Endothelial cell of umbilical vein (primary cell): ENCODE measurements around the gene CA6. TPM values are rescaled to one million over a fixed set of nuclear protein-coding genes. Genes with fewer than 3 reads are reported as not detected.
"Not testable (repeated sequence)": the region's sequence is repeated elsewhere in the genome, so short reads cannot be mapped to it uniquely, and the experiment has no call there.

Experiments
- BruUV-seq: library from RNA; stranded (reverse); fragments of 400-500 nt; replicated peaks from 2 replicates; lab custom pipeline; 2021; lab: Mats Ljungman, UMichigan
- CTCF ChIA-PET: fragments of 300-600, 350-600 bp; sonication (Branson Sonifier 250); formaldehyde crosslinking; loops from one replicate; lab custom pipeline; 2021; ENCODE audit warnings: antibody characterized with exemption, inconsistent platforms; lab: Charles Lee
- POLR2A ChIA-PET: fragments of 300-600, 350-600 bp; sonication (Branson Sonifier 250); formaldehyde crosslinking; loops from one replicate; lab custom pipeline; 2021; ENCODE audit warnings: antibody characterized with exemption, inconsistent platforms; lab: Charles Lee
- DNase-seq: peaks from one replicate; pipeline ENCODE4 v3.0.0-alpha.2; 2011; ENCODE audit warnings: low read depth, low spot score
- FAIRE-seq: peaks from 2 replicates; lab custom pipeline; 2011; peaks lifted over from hg19 to GRCh38; lab: Jason Lieb, UNC
- H2AFZ ChIP-seq: 2 replicates; pipeline ENCODE4 v1.6.0; 2012; ENCODE audit warnings: low read depth, low read length, control low read depth, inconsistent platforms
- H3K27ac ChIP-seq: 2 replicates; pipeline ENCODE4 v1.5.1; 2011; ENCODE audit warnings: low read depth, mild to moderate bottlenecking, control low read depth, low read length, moderate library complexity; ENCODE audit not compliant: insufficient read depth
- H3K27me3 ChIP-seq, 2 experiments: 2 replicates each; pipeline versions ENCODE4 v1.6.0 to v1.6.1; 2011; ENCODE audit warnings: low read length in 2 of 2, mixed read lengths in 1 of 2; ENCODE audit not compliant: control insufficient read depth in 2 of 2, insufficient read depth in 2 of 2
- H3K36me3 ChIP-seq, 2 experiments: 2 replicates in 1 of 2; 3 replicates in 1 of 2; pipeline ENCODE4 v1.5.1; 2011; ENCODE audit warnings: low read length in 2 of 2, mild to moderate bottlenecking in 1 of 2, moderate library complexity in 1 of 2; ENCODE audit not compliant: control insufficient read depth in 2 of 2, insufficient read depth in 2 of 2; ENCODE audit errors: extremely low read depth in 1 of 2
- H3K4me1 ChIP-seq: 3 replicates; pipeline ENCODE4 v1.5.1; 2011; ENCODE audit warnings: mild to moderate bottlenecking, low read length; ENCODE audit not compliant: control insufficient read depth, insufficient read depth; ENCODE audit errors: extremely low read depth
- H3K4me2 ChIP-seq: 2 replicates; pipeline ENCODE4 v1.6.1; 2011; ENCODE audit warnings: low read length, control low read depth, mixed read lengths; ENCODE audit not compliant: insufficient read depth
- H3K4me3 ChIP-seq, 3 experiments: fragments of 200-600 bp in 1 of 3; sonication (generic), shearing (Covaris generic) in 1 of 3; replicated peaks in 1 of 3; 2 replicates each; pipeline ENCODE4 v1.5.1; 2011 to 2016; ENCODE audit warnings: control low read depth in 3 of 3, low read length in 3 of 3, mild to moderate bottlenecking in 2 of 3, inconsistent platforms in 1 of 3, low read depth in 1 of 3, moderate library complexity in 1 of 3; ENCODE audit not compliant: insufficient read depth in 1 of 3
- H3K79me2 ChIP-seq: 2 replicates; pipeline ENCODE4 v1.6.0; 2012; ENCODE audit warnings: low read length, inconsistent platforms; ENCODE audit not compliant: control insufficient read depth, insufficient read depth
- H3K9ac ChIP-seq: replicated peaks from 2 replicates; pipeline ENCODE3; 2011; ENCODE audit warnings: low read length, control low read depth; ENCODE audit not compliant: insufficient read depth; ENCODE audit errors: extremely low read depth
- H3K9me1 ChIP-seq: replicated peaks from 3 replicates; pipeline ENCODE4 v1.6.0; 2011; ENCODE audit warnings: mild to moderate bottlenecking, low read length; ENCODE audit not compliant: control insufficient read depth, insufficient read depth; ENCODE audit errors: extremely low read depth
- H3K9me3 ChIP-seq: replicated peaks from 2 replicates; pipeline ENCODE4 v1.5.1; 2012; ENCODE audit warnings: low read length, inconsistent platforms; ENCODE audit not compliant: control insufficient read depth, insufficient read depth
- H4K20me1 ChIP-seq: replicated peaks from 2 replicates; pipeline ENCODE3; 2011; ENCODE audit warnings: mild to moderate bottlenecking, low read length; ENCODE audit not compliant: control insufficient read depth, insufficient read depth; ENCODE audit errors: extremely low read depth
- CTCF ChIP-seq, 2 donors: IDR thresholded peaks; 1 replicate in 1 of 2; 2 replicates in 1 of 2; pipeline ENCODE4 v1.5.1; 2011; ENCODE audit warnings: low read length in 2 of 2, mild to moderate bottlenecking in 2 of 2, moderate library complexity in 2 of 2, control low read depth in 1 of 2, inconsistent platforms in 1 of 2, low read depth in 1 of 2; ENCODE audit not compliant: insufficient read depth in 1 of 2; ENCODE audit errors: extremely low read depth in 1 of 2
- EZH2 ChIP-seq: IDR thresholded peaks from 2 replicates; pipeline ENCODE4 v1.6.1; 2012; ENCODE audit warnings: borderline replicate concordance, low read depth, mild to moderate bottlenecking, moderate library complexity, low read length, inconsistent platforms; ENCODE audit not compliant: severe bottlenecking
- FOS ChIP-seq: IDR thresholded peaks from 2 replicates; pipeline ENCODE4 v1.6.1; 2011; ENCODE audit warnings: mild to moderate bottlenecking, low read length, moderate library complexity, borderline replicate concordance; ENCODE audit not compliant: insufficient read depth
- GATA2 ChIP-seq: IDR thresholded peaks from 2 replicates; pipeline ENCODE4 v1.7.0; 2011; ENCODE audit warnings: low read depth, mild to moderate bottlenecking, moderate library complexity, mixed read lengths, low read length; ENCODE audit not compliant: insufficient read length, insufficient read depth
- JUN ChIP-seq: IDR thresholded peaks from 2 replicates; pipeline ENCODE4 v1.6.1; 2011; ENCODE audit warnings: borderline replicate concordance, low read depth; ENCODE audit not compliant: insufficient read length, insufficient read depth
- MYC ChIP-seq: IDR thresholded peaks from one replicate; pipeline ENCODE4 v1.6.1; 2011; ENCODE audit warnings: mild to moderate bottlenecking, low read depth, low read length
- POLR2A ChIP-seq: IDR thresholded peaks from 2 replicates; pipeline ENCODE4 v1.6.1; 2012; ENCODE audit warnings: low read depth, mild to moderate bottlenecking, control low read depth, low read length
- POLR2AphosphoS5 ChIP-seq: IDR thresholded peaks from 2 replicates; pipeline ENCODE4 v1.6.1; 2012; ENCODE audit warnings: low read depth, mild to moderate bottlenecking, control low read depth, low read length, moderate library complexity; ENCODE audit not compliant: insufficient read depth
- dilution Hi-C: fragments of 300-500 bp; cut with MboI; formaldehyde crosslinking; loops from one replicate; pipeline ENCODE4 v1.15.0; 2019; ENCODE audit warnings: low sequenced_read_pairs; ENCODE audit not compliant: extremely low pct_ligation_motif_present
- intact Hi-C: fragments of 100-400 bp; cut with micrococcal nuclease; formaldehyde crosslinking; loops from one replicate; pipeline ENCODE4 v1.10.0; 2022
- polyA plus RNA-seq, 4 experiments: library from polyadenylated mRNA; depleted of rRNA in 3 of 4; stranded (reverse) in 3 of 4; unstranded in 1 of 4; fragments of >200 nt; gene quantifications; 2 replicates each; pipeline versions ENCODE4 v1.2.1 to v1.2.3, GENCODE V29; 2011 to 2012; ENCODE audit warnings: missing spikeins in 1 of 4
- total RNA-seq: library from RNA; stranded (reverse); gene quantifications from 2 replicates; pipeline ENCODE4 v1.2.3, GENCODE V29; 2021
- TF ChIP-seq, protein P1 (sequence below): IDR thresholded peaks from 2 replicates; pipeline ENCODE4 v1.6.1; 2011; ENCODE audit not compliant: insufficient read depth, insufficient read length

The CA6 gene
- total and polyA plus RNA-seq, 2 donors (not counting 3 experiments of a cell fraction or from before 2014, with no cell fraction given): not detected

- dilution Hi-C loops: no loop called here
- no peaks in the 10 kb centered on the region for H3K9me1 ChIP-seq
- H3K4me1 ChIP-seq: no peaks in the 10 kb centered on the region
- FAIRE-seq (no peak), DNase-seq (no peak)
- H3K9ac ChIP-seq: no peak overlapping the region
- ChIA-PET CTCF (interaction anchor here (1.5 to 2.4 kb wide), 2 partner anchors 12 to 75 kb away, joined by 4 to 12 read pairs; no protein-coding TSS in a partner anchor), POLR2A (no interaction called here)
- no peak overlapping the region for H2AFZ ChIP-seq
- H3K27ac ChIP-seq: no peak overlapping the region
- peaks cover 4 to 6% of the 10 kb centered on the region in 2 experiments for H3K27me3 ChIP-seq
- no peak for TF ChIP-seq EZH2
- no peak for TF ChIP-seq CTCF (IDR thresholded peaks at IDR 0.05; ENCODE audit: extremely low read depth in 1 of 2, insufficient read depth in 1 of 2, low read depth in 1 of 2, low read length in 2 of 2)
- TF ChIP-seq FOS: no peak
- TF ChIP-seq, protein P1, sequence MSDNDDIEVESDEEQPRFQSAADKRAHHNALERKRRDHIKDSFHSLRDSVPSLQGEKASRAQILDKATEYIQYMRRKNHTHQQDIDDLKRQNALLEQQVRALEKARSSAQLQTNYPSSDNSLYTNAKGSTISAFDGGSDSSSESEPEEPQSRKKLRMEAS: no peak
- TF ChIP-seq POLR2AphosphoS5: no peak
- TF ChIP-seq GATA2: no peak
- no peak for TF ChIP-seq POLR2A
- TF ChIP-seq MYC: no peak
- TF ChIP-seq JUN: no peak
- H3K4me2 ChIP-seq: no peak overlapping the region
- intact Hi-C loops: no loop called here
- no peaks in the 10 kb centered on the region for H3K79me2 ChIP-seq
- no peak overlapping the region for H3K4me3 ChIP-seq
- H4K20me1 ChIP-seq: no peaks in the 10 kb centered on the region
- H3K9me3 ChIP-seq: no peaks in the 10 kb centered on the region
- no peaks in the 10 kb centered on the region for H3K36me3 ChIP-seq
- no TSS peak for BruUV-seq
Observed at GRCh38 chr1:8930116-8930515, 15.6 kb upstream of the CA6 start.

- H3K36me3 ChIP-seq, H3K4me1 ChIP-seq, H3K4me2 ChIP-seq, intact Hi-C loops, DNase-seq, H3K79me2 ChIP-seq, POLR2A ChIA-PET, H3K27ac ChIP-seq, H3K4me3 ChIP-seq, dilution Hi-C loops, H3K27me3 ChIP-seq, H3K9me1 ChIP-seq, H2AFZ ChIP-seq, H4K20me1 ChIP-seq, BruUV-seq, H3K9me3 ChIP-seq, FAIRE-seq, H3K9ac ChIP-seq: not testable (repeated sequence)
- CTCF ChIA-PET: interaction anchor here (1.3 to 1.7 kb wide), 3 partner anchors 14 to 68 kb away, joined by 4 to 12 read pairs (median 6); no protein-coding TSS in a partner anchor
Observed at GRCh38 chr1:8937051-8937450, 8.6 kb upstream of the CA6 start.
